ENCODE measurements around the gene NTSR2.

The NTSR2 gene

DNA sequence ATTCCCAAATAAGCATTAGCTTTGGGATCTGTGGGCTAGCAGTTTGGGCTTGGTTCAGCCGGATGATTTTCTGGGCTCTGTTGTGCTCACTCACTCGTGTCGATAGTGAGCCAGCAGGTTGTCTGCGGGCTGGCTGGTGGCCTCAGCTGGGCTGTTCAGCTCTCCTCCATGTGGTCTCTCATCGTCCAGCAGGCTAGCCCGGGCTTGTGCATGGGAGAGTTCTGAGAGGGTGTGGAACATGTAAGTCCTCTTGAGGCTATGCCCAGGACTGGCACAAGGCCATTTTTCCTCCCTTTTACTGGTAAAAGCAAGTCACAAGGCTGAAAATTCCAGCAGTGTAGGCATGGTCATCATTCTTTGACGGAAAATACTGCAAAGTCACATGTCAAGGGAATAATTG lies 38.5 kb downstream of the NTSR2 start:
- DNase-seq (ENCODE audit: extremely low read depth in 1 of 2, low read depth in 1 of 2) = no peak

DNA sequence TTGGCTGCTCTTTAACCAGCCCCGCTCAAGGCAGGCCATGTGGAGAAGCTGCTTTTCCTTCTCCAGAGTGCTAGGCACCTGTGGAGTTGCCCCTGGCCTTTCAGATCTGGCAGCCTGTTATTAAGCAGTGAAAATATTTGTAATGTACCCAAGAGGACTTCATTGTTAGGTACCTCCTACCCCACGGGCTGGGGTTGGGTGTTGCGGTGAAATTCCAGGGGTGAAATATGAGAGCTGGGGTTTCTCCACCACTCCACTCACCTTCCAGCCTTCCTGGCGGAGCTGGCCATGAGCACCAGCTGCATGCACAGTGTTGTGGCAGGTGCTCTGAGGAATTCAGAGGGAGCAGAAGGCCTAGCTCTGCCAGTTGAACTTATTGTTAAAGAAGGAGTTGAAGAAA lies 39.1 kb downstream of the NTSR2 start:
- no peak for DNase-seq (ENCODE audit: extremely low read depth in 1 of 2, low read depth in 1 of 2)

DNA sequence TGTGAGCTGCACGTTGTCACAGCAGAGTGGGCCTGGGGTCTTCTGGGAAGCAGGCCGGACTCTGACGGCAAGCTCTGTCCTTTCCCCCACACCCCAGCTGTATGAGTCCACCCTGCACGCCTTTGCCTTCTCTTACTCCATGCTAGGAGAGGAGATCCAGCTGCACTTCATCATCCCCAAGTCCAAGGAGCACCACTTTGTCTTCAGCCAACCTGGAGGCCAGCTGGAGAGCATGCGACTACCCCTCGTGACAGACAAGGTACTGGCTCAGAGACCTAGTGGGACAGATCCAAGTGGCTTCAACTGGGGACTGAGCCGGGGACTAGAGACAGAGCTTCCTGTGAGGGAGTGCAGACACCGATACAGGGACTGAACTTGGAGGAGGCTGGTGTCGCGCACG lies 40.1 kb downstream of the NTSR2 start:
- DNase-seq (ENCODE audit: extremely low read depth in 1 of 2, low read depth in 1 of 2) = no peak

DNA sequence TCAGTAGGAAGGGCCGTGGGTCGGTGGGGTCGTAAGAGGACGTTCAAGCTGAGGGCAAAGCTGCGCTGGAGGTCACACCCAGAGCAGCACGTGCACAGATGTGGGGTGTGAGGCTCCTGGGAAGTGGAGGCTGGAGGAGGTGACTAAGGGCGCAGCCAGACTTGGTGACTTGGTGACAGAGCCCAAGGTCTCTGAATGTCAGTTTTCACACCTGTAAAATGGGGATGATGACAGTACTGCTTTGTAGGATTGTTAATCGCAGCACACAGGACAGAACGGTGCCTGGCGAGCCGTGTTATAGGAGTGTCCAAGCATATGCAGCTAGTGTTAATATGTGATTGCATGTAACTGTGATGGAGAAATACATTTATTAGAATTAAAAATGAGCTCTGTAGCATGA lies 40.8 kb downstream of the NTSR2 start:
- DNase-seq (ENCODE audit: extremely low read depth in 1 of 2, low read depth in 1 of 2) = no peak

DNA sequence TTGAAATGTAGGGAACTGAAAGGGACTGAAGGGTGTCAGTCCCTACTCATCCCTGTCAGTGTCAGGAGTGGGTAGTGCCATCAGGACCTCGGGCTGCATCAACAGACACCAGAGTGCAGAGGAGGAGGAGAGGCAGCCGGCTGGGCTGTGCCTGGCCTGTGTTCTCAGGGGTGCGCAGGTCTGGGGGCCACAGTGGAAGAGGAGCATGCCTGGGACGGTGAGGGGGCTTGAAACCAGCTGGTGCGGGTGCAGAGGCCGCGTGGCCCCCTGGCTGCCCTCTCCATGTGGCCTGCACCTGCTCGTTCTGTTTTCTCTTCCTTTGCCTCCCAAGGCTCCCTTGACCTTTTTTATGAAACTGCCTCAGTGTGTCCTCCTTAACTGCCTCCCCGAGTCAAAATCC lies 41.3 kb downstream of the NTSR2 start:
- no peak for DNase-seq (ENCODE audit: extremely low read depth in 1 of 2, low read depth in 1 of 2)

DNA sequence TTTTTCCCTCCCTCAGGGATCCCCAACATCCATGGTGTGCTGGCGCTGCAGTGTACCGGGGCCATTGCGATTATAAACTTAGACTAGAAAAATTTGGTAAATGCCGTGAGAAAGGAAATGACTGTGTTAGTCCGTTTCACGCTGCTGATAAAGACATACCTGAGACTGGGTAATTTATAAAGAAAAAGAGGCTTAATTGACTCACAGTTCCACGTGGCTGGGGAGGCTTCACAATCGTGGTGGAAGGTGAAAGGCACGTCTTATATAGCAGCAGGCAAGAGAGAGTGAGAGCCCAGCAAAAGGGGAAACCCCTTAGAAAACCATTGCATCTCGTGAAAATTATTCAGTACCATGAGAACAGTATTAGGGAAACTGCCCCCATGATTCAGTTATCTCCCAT lies 44.3 kb downstream of the NTSR2 start:
- DNase-seq (ENCODE audit: extremely low read depth in 1 of 2, low read depth in 1 of 2) = no peak

DNA sequence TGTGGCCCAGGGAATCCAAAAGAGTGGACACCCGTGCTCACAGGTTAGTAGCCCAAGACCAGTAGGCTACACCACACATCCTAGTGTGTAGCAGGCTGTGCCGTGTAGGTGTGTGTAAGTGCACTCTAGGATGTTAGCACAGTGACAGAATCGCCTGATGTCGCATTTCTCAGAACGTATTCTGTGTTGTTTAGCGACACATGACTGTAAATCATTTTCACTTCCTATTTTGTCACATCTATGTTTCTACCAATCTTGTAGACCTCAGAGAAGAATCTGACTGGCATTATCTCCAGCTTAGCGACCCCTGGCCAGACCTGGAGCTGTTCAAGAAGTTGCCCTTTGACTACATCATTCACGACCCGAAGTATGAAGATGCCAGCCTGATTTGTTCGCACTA lies 45.1 kb downstream of the NTSR2 start:
- DNase-seq (ENCODE audit: extremely low read depth in 1 of 2, low read depth in 1 of 2) = no peak

DNA sequence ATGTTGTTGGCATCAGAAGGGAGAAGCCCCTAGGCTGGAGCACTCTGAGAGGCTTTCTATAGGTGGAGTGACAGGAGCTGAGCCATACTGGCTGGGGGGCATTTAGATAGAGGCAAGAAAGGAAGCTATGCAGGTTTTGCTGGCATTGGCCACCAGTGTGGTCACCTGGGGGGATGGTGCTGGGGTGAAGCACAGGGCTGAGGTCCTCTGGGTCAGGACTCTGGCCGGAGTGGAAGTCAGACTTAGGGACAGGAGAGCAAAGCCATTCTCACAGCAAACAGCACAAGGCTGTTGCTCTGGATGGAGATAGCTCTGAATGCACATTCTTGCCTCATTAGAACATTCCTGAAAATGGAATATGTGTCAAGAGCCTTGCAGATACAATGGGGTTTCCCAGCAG lies 47.4 kb downstream of the NTSR2 start:
- no peak for DNase-seq (ENCODE audit: extremely low read depth in 1 of 2, low read depth in 1 of 2)

DNA sequence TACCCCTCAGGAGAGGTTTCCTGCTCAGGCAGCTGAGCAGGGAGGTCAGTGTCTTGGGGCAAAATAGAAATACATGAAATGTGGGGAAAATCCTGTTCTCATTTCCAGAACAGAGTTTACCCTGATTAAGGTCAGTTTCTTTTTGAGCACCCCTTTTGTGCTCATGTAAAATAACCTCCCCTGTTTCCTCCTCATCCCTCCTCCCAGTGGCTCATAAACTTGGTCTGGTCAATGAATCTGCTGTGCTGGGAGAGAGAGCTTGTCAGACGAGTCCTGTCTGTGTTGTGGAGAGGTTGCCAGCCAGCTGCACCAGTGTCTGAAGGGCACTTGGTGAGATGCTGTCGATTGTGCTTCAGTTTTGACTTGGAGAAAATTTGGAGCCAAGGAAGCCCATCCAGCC lies 48.6 kb downstream of the NTSR2 start:
- DNase-seq (ENCODE audit: extremely low read depth in 1 of 2, low read depth in 1 of 2) = no peak

DNA sequence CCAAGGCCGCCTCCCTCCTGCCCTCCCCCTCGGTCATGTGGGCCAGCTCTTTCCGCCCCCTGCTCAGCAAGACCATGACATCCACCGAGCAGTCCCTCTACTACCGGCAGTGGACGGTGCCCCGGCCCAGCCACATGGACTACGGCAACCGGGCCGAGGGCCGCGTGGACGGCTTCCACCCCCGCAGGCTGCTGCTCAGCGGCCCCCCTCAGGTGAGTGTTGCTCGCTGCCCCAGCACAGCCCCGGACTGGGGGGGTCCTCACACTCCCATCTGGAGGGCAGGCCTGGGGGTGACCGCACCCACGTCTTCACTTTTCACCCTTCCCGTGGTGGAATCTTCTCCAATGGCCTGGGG lies 51.3 kb downstream of the NTSR2 start:
- no peak for DNase-seq (ENCODE audit: extremely low read depth in 1 of 2, low read depth in 1 of 2)

DNA sequence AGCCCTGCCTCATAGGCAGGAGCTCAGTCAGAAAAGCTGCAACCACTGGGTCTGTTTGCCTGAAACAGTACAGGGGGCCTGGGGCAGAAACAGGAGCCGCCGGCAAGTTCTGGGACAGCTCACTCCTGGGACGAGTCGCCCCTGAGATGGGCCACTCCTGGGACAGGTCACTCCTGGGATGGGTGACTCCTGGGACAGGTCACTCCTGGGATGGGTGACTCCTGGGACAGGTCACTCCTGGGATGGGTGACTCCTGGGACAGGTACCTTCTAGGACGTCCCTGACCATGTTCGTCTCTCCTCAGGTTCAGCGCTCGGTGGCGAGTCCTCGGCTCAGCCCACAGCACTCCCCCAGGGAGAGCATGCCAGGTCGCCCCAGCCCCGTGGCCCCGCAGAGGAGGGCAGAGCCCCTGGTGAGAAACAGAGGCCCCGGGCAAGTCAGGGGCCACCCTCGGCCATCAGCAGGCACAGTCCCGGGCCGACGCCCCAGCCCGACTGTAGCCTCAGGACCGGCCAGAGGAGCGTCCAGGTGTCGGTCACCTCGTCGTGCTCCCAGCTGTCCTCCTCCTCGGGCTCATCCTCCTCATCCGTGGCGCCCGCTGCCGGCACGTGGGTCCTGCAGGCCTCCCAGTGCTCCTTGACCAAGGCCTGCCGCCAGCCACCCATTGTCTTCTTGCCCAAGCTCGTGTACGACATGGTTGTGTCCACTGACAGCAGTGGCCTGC lies 51.8 kb downstream of the NTSR2 start:
- no peak for DNase-seq (ENCODE audit: extremely low read depth in 1 of 2, low read depth in 1 of 2)

DNA sequence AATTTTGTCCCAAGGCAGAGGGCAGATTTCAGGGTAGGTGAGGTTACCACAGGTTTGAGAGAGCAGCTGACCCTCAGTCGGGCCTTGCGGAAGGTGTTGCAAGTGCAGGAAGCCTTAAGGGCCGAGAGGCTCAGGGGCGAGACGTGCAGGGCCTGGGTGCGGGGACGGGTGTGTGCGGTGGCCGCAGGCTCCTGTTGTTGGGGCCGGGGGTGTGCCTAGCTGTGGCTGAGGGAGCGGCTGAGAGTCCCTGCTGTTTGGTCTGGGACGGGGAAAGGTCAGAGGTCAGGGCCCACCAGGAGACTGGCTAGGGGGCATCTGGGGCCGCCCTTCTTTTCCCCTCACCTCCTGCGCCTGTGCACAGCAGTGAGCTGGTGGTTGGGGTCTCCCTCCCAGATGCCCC lies 52.5 kb downstream of the NTSR2 start:
- DNase-seq (ENCODE audit: extremely low read depth in 1 of 2, low read depth in 1 of 2) = no peak

DNA sequence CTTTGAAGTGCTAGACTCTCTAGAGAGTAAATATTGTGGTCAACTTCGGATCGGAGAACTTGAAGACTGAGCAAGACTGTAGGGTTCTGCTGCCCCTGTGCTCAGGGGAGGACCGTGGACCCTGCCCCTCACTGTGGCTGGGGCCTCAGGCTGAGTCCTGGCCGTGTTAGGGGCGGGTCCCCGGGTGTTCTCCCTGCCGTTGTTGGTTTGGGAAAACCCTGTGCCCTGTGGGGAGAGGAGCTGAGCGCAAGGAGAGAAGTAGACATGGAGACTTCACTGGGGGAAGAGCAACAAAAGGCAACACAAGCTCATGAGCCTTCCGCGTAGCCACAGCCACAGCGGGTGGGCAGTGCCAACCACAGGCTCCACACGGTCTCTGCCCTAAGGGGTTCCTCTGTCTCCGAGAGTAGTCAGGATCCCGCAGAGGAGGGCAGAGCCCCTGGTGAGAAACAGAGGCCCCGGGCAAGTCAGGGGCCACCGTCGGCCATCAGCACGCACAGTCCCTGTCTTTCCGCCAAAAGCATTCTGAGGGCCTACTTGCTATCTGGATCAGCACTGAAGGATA lies 53.1 kb downstream of the NTSR2 start:
- no peak for DNase-seq (ENCODE audit: extremely low read depth in 1 of 2, low read depth in 1 of 2)

DNA sequence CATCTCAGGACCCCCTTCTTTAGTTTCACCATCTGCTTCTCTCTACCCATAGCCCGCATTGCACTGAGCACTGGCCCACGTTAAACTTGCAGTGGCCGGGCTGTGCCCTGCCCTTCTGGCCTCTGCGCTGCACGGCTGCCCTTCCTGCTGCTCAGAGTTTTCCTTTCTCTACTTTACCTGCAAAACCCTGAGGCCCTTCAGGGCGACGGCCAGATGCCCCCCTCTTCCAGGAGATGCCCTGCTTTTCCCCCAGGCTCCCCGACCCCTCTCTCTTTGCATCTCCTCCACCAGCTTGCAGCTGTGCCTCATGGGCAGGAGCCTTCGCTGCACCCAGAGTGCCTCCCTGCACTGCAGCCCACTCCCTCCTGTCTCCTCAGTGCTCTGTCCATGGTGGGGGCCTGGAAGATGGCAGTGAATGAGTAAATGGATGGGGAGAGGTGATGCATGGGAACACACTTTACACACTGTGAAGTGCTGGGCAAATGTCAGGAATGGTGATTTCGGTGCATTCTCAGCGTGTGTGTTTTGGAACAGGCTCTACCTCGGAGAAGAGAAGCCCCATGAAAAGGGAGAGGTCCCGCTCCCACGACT lies 53.8 kb downstream of the NTSR2 start:
- DNase-seq (ENCODE audit: extremely low read depth in 1 of 2, low read depth in 1 of 2) = no peak

DNA sequence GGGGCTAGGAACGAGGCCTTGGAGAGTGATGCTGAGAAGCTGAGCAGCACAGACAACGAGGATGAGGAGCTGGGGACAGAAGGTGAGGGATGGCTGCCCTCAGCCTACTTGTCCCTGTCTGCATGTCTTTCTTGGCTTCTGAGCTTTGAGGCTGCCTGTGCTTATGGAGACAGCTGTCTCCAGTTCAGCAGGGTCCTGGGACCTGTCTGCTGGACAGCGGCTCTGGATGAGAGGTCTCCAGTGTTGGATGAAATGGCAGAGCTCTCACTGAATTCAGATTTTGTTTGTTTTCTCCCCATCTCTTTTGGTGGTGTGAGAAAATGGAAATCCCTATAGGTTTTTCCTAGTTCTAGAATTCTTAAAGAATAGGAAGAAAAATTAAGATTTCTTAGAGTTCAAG lies 54.8 kb downstream of the NTSR2 start:
- no peak for DNase-seq (ENCODE audit: extremely low read depth in 1 of 2, low read depth in 1 of 2)

DNA sequence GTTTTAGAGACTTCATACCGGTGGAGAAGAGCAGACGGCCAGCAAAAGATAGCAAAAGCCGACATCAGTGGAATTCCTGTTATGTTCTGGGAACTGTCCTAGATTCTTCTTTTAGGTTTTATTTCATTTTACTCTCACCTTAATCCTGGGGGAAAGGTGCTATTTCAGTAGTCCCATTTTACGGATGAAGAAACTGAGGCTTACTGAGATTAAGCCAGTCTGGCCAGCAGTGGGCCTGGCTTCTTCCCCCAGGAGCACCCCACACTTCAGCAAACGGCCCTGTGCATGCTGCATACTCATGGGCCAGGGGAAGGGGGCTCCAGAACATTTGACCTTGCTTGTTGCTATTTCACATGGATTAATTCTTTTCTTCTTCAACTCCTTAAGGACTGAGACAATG lies 56.7 kb downstream of the NTSR2 start:
- DNase-seq (ENCODE audit: extremely low read depth in 1 of 2, low read depth in 1 of 2) = no peak

DNA sequence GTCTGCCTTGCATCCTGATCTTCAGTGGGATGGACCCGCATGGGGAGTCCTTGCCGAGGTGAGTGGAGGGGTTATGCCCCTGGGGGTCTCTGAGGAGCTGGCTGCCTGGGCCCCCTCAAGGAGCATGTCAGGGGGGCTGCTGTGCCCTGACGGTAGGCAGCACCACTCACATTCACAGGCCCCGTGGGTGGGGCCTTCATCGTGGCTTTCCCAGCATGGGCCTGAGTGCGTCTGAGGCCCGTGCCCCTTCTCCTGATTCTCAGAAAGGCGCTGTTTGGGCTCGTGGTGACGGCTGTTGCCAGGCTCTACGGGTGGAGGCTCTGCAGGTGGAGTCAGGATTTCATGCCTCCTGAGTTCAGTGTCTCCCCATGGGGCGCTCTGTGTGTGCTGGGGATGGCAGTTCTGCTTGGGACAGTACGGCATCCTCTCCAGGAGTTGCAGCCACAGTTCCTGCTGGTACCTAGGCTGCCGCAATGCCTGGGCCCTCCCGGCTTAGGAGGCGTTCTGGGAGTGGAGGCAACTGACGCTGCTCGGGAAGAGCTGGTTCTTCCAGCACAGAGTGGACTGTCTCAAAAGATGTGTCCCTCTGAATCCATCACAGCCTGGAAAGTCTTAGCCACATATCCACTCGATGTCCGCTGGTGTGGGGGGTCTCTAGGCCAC lies 57.3 kb downstream of the NTSR2 start:
- DNase-seq (ENCODE audit: extremely low read depth in 1 of 2, low read depth in 1 of 2) = no peak

DNA sequence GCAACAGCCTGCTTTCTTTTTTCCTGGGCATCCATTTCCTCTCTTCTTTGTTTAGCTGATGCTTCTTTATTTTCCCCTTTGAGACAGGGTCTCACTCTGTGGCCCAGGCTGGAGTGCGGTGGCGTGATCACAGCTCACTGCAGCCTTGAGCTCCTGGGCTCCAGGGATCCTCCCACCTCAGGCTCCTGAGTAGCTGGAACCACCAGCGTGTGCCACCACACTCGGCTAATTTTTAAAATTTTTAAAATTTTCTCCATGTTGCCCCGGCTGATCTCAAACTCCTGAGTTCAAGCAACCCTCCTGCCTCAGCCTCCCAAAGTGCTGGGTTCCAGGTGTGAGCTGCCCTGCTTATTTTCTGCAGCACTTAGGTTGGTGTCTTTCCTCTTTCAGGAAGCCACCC lies 58.7 kb downstream of the NTSR2 start:
- DNase-seq (ENCODE audit: extremely low read depth in 1 of 2, low read depth in 1 of 2) = no peak

DNA sequence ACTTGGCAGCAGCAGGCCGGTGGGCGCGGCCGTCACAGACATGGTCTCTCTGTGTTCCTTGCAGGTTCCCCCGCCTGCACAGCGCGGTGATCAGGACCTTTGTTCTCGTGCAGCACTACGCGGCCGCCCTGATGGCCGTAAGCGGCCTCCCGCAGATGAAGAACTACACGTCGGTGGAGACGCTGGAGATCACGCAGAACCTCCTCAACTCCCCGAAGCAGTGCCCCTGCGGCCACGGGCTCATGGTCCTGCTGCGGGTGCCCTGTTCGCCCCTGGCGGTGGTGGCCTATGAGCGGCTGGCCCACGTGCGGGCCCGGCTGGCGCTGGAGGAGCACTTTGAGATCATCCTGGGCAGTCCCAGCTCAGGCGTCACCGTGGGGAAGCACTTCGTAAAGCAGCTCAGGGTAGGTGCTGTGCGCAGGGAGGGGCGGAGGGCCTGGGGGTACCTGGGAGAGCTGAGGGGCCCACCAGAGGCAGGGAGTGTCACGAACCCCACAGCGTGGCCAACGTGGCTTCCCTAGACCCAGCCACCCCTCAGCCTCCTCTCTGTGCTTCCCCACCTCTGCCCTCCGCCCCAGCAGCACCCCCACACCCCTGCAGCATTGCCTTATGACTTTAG lies 59.3 kb downstream of the NTSR2 start:
- no peak for DNase-seq (ENCODE audit: extremely low read depth in 1 of 2, low read depth in 1 of 2)
